HL-60 (cell line): Measurements from ENCODE around the gene MCOLN1.

Experiments used
- DNase-seq, 2 experiments: peaks; one replicate each; pipeline ENCODE4 v3.0.0-alpha.2; 2010 to 2020; ENCODE audit warnings: low read depth in 1 of 2, low spot score in 1 of 2
- H3K27ac ChIP-seq: fragments of 250-450 bp; sonication (Bioruptor Pico); replicated peaks from 2 replicates; pipeline ENCODE4 v1.5.1; 2020; ENCODE audit warnings: mild to moderate bottlenecking, moderate library complexity
- H3K27me3 ChIP-seq: fragments of 250-450 bp; sonication (Bioruptor Pico); 2 replicates; pipeline ENCODE4 v1.5.1; 2021; ENCODE audit warnings: mild to moderate bottlenecking, moderate library complexity; ENCODE audit not compliant: insufficient read depth, poor library complexity, severe bottlenecking
- H3K4me3 ChIP-seq: replicated peaks from 2 replicates; pipeline ENCODE4 v1.5.1; 2011; ENCODE audit warnings: mild to moderate bottlenecking, control low read depth, low read length; ENCODE audit not compliant: insufficient read depth
- GABPA ChIP-seq: IDR thresholded peaks from 2 replicates; pipeline ENCODE4 v1.6.1; 2012; ENCODE audit warnings: low read depth
- POLR2AphosphoS5 ChIP-seq: IDR thresholded peaks from 2 replicates; pipeline ENCODE4 v1.6.1; 2012; ENCODE audit warnings: low read depth
- SPI1 ChIP-seq: IDR thresholded peaks from 2 replicates; pipeline ENCODE4 v1.6.1; 2012; ENCODE audit warnings: low read depth, mild to moderate bottlenecking, borderline replicate concordance
- TF ChIP-seq, protein P1 (sequence below): IDR thresholded peaks from one replicate; pipeline ENCODE4 v1.5.1; 2011; ENCODE audit warnings: low read length, control low read depth, inconsistent platforms; ENCODE audit not compliant: insufficient read depth
- TF ChIP-seq, protein P2 (sequence below): IDR thresholded peaks from 2 replicates; pipeline ENCODE4 v1.6.1; 2012; ENCODE audit warnings: low read depth; ENCODE audit not compliant: insufficient replicate concordance

MCOLN1 gene

GRCh38 chr19:7554565-7554964, 32.1 kb downstream of the MCOLN1 start:
- H3K4me3 ChIP-seq = no peak overlapping the region
- DNase-seq = no peak

DNA sequence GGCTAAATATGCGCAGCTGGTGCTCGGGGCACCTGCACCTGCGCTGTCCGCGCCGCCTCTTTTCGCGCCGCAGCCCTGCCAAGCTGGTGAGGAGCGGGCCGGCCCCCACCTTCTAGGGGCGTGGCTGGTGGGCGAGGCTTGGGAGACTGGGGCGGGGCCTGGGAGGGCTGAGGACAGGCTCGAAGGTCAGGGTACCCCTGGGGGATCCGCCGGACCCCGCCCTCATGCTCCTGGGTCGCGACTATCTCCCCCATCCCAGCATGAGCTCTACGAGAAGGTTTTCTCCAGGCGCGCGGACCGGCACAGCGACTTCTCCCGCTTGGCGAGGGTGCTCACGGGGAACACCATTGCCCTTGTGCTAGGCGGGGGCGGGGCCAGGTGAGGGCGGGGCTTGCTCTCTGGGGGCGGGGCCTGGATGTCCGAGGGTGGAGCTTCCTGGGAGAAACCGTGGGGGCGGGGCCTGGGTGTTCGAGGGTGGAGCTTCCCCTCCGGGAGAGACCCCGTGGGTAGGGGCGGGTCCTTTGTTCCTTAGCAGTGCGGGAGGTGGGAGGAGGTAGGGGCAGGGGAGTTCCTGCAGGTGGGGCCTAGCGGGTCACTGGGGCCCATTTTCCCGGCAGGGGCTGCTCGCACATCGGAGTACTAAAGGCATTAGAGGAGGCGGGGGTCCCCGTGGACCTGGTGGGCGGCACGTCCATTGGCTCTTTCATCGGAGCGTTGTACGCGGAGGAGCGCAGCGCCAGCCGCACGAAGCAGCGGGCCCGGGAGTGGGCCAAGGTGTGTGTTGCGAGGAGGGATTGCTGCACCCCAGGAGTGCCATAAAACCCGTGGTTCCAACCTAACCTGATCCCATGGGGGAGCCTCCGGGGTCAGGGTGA, 32.8 kb downstream of the MCOLN1 start:
- H3K27ac ChIP-seq = no peak overlapping the region
- no peak overlapping the region for H3K4me3 ChIP-seq
- no peaks in the 10 kb centered on the region for H3K27me3 ChIP-seq
- DNase-seq = no peak
- TF ChIP-seq, protein P1, sequence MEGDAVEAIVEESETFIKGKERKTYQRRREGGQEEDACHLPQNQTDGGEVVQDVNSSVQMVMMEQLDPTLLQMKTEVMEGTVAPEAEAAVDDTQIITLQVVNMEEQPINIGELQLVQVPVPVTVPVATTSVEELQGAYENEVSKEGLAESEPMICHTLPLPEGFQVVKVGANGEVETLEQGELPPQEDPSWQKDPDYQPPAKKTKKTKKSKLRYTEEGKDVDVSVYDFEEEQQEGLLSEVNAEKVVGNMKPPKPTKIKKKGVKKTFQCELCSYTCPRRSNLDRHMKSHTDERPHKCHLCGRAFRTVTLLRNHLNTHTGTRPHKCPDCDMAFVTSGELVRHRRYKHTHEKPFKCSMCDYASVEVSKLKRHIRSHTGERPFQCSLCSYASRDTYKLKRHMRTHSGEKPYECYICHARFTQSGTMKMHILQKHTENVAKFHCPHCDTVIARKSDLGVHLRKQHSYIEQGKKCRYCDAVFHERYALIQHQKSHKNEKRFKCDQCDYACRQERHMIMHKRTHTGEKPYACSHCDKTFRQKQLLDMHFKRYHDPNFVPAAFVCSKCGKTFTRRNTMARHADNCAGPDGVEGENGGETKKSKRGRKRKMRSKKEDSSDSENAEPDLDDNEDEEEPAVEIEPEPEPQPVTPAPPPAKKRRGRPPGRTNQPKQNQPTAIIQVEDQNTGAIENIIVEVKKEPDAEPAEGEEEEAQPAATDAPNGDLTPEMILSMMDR = no peak
- TF ChIP-seq GABPA (no peak), SPI1 (no peak), POLR2AphosphoS5 (no peak)
- TF ChIP-seq, protein P2, sequence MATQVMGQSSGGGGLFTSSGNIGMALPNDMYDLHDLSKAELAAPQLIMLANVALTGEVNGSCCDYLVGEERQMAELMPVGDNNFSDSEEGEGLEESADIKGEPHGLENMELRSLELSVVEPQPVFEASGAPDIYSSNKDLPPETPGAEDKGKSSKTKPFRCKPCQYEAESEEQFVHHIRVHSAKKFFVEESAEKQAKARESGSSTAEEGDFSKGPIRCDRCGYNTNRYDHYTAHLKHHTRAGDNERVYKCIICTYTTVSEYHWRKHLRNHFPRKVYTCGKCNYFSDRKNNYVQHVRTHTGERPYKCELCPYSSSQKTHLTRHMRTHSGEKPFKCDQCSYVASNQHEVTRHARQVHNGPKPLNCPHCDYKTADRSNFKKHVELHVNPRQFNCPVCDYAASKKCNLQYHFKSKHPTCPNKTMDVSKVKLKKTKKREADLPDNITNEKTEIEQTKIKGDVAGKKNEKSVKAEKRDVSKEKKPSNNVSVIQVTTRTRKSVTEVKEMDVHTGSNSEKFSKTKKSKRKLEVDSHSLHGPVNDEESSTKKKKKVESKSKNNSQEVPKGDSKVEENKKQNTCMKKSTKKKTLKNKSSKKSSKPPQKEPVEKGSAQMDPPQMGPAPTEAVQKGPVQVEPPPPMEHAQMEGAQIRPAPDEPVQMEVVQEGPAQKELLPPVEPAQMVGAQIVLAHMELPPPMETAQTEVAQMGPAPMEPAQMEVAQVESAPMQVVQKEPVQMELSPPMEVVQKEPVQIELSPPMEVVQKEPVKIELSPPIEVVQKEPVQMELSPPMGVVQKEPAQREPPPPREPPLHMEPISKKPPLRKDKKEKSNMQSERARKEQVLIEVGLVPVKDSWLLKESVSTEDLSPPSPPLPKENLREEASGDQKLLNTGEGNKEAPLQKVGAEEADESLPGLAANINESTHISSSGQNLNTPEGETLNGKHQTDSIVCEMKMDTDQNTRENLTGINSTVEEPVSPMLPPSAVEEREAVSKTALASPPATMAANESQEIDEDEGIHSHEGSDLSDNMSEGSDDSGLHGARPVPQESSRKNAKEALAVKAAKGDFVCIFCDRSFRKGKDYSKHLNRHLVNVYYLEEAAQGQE = no peak

More at GRCh38 chr19:7554565-7554964, 32.1 kb downstream of the MCOLN1 start:
- TF ChIP-seq GABPA = no peak
- TF ChIP-seq, protein P2 = no peak
- no peak for TF ChIP-seq POLR2AphosphoS5
- no peak for TF ChIP-seq SPI1
- TF ChIP-seq, protein P1 = no peak
- no peaks in the 10 kb centered on the region for H3K27me3 ChIP-seq
- H3K27ac ChIP-seq = no peak overlapping the region

- TF ChIP-seq SPI1 = no peak
- TF ChIP-seq, protein P1 = no peak
- TF ChIP-seq POLR2AphosphoS5 = no peak
- TF ChIP-seq, protein P2 = no peak
- no peak for TF ChIP-seq GABPA
- DNase-seq = no peak
- H3K4me3 ChIP-seq = no peak overlapping the region
- no peaks in the 10 kb centered on the region for H3K27me3 ChIP-seq
- H3K27ac ChIP-seq = no peak overlapping the region
These were observed 34.4 kb downstream of the MCOLN1 start for GRCh38 chr19:7556696-7557315.
